Measurements from ENCODE around the gene NUMB.

NUMB gene

DNA sequence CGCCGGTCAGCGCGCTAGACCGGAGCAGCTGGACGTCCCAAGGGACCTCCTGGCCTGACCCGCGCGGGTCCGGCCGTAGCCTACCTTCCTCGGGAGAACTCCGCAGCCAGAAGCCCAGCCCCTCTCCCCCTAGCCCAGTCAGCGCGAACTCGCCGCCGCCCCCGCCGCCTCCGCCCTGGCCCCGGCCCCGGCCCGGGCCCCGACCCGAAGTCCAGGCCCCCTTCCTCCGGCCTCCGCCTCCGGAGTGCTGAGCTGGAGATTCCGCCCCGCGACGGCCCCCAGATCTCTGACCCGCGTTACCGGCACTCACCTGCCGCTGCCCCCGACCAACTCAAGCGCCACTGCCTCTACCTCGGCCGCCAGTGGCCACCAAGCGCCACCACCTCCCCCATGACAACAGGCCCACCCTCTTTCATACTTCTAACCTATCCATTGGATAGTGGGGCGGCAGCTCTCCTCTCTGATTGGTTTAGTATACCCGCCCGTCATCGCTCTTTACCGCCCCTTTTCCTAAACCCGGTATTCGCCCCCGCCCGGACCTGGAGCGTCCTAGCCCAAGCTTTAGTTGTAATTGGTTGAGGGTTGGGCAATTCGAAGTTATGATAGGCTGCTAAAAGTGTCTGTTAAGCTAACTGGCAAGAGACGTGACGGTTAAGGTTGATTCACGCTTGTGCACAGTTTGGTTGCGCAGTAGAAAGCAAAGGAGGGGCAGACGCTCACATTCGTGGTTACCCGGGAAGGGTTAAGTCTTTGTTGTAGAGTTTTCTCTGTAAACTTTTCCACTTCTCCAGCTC lies at the start of gene NUMB:
Gene NUMB, minus strand, starts transcription at position 364 of the 794 bp plus-strand sequence. CDS start 102,795 bp downstream, outside the sequence.
- peak within 1 kb of the TSS; percentile 67 for H3K9ac ChIP-seq (ENCODE audit: low read length)
- H3K9me3 ChIP-seq (ENCODE audit: low read length) = no peaks in the 10 kb centered on the region
- H3K4me1 ChIP-seq (ENCODE audit: insufficient read depth, low read length) = peaks cover 50% of the 10 kb centered on the region
- H3K27ac ChIP-seq (ENCODE audit: low read depth, low read length) = peak within 1 kb of the TSS; percentile 90
- no peaks in the 10 kb centered on the region for H3K36me3 ChIP-seq (ENCODE audit: insufficient read depth, low read length)
- H3K27me3 ChIP-seq (ENCODE audit: control insufficient read depth in 1 of 2, insufficient read depth in 2 of 2, low read length in 2 of 2) = no peaks in the 10 kb centered on the region
- peak within 1 kb of the TSS; percentile 87 to 94 for H3K4me3 ChIP-seq (ENCODE audit: low read depth in 1 of 2, low read length in 2 of 2)

DNA sequence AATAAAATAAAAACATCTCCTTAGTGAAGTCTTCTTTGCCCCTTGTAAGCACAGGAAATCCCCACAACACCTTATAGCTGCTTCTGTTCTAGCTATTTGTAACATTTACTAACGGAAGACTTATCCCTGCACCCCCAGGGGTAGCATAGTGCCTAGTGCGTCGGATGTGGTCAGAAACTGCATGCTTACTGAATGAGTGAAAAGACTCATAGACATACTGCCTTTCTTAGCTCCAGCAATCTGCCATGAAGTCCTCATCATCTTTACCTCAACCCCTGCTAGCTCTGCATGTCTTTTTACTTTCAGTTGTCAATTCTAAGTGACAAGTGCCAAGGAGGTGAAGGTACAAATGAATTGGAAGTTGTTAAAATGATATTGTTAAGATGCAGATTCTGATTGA lies 45.3 kb upstream of the NUMB start:
- H3K9ac ChIP-seq (ENCODE audit: low read length) = no peak overlapping the region
- no peak overlapping the region for H3K4me3 ChIP-seq (ENCODE audit: low read depth in 1 of 2, low read length in 2 of 2)
- no peaks in the 10 kb centered on the region for H3K4me1 ChIP-seq (ENCODE audit: insufficient read depth, low read length)
- H3K36me3 ChIP-seq (ENCODE audit: insufficient read depth, low read length) = no peaks in the 10 kb centered on the region
- no peaks in the 10 kb centered on the region for H3K27me3 ChIP-seq (ENCODE audit: control insufficient read depth in 1 of 2, insufficient read depth in 2 of 2, low read length in 2 of 2)
- H3K9me3 ChIP-seq (ENCODE audit: low read length) = no peaks in the 10 kb centered on the region
- no peak overlapping the region for H3K27ac ChIP-seq (ENCODE audit: low read depth, low read length)

DNA sequence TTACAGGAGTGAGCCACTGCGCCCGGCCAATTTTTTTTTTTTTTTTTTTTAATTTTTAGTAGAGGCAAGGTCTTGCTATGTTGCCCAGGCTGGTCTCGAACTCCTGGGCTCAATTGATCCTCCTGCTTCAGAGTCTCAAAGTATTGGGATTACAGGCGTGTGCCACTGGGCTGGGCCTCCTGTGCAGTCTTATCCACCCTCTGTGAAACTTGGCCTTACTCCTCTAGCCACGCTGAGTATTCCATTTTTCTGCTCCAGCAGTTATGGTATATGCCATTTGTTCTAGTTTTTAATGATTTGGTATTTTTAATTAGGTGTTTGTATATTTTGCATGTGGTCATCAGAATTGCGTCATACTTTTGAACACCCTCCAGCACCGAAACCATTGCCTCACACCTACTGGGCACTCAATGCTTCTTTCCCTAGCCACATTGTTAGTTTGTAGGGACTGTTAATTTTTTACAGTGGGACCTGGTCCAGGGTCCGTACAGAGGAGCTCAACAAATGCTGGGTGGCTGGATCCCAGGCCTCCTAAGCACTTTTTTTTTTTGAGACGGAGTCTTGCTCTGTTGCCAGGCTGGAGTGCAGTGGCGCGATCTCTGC lies 43.8 kb upstream of the NUMB start:
- Histone ChIP-seq H3K4me1 (ENCODE audit: insufficient read depth, low read length) (no peaks in the 10 kb centered on the region), H3K27me3 (ENCODE audit: control insufficient read depth in 1 of 2, insufficient read depth in 2 of 2, low read length in 2 of 2) (no peaks in the 10 kb centered on the region), H3K9me3 (ENCODE audit: low read length) (no peaks in the 10 kb centered on the region), H3K9ac (ENCODE audit: low read length) (no peak overlapping the region), H3K4me3 (ENCODE audit: low read depth in 1 of 2, low read length in 2 of 2) (no peak overlapping the region), H3K36me3 (ENCODE audit: insufficient read depth, low read length) (no peaks in the 10 kb centered on the region), H3K27ac (ENCODE audit: low read depth, low read length) (no peak overlapping the region)

DNA sequence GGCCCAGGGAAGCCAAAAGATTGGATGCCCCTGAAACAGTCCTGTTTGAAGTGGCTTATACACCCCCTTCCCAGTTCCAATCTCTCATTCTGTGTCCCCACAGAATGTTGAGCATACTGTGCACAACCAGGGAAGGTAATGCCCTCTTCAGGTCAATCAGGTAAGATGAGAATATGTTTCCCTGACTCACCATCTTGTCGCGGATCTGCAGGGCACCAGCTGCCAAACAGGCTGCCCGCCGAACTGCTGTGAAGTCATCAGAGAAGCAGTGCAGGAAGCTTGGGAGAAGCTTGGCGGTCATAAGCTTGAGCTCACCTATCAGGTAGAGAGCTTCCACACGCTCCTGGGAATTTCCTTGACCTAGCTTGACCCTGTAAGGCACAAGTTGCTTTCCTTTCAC lies 42.0 kb upstream of the NUMB start:
- Histone ChIP-seq H3K4me3 (ENCODE audit: low read depth in 1 of 2, low read length in 2 of 2) (no peak overlapping the region), H3K9me3 (ENCODE audit: low read length) (no peaks in the 10 kb centered on the region), H3K27ac (ENCODE audit: low read depth, low read length) (no peak overlapping the region), H3K9ac (ENCODE audit: low read length) (no peak overlapping the region), H3K36me3 (ENCODE audit: insufficient read depth, low read length) (no peaks in the 10 kb centered on the region), H3K27me3 (ENCODE audit: control insufficient read depth in 1 of 2, insufficient read depth in 2 of 2, low read length in 2 of 2) (no peaks in the 10 kb centered on the region), H3K4me1 (ENCODE audit: insufficient read depth, low read length) (no peaks in the 10 kb centered on the region)

DNA sequence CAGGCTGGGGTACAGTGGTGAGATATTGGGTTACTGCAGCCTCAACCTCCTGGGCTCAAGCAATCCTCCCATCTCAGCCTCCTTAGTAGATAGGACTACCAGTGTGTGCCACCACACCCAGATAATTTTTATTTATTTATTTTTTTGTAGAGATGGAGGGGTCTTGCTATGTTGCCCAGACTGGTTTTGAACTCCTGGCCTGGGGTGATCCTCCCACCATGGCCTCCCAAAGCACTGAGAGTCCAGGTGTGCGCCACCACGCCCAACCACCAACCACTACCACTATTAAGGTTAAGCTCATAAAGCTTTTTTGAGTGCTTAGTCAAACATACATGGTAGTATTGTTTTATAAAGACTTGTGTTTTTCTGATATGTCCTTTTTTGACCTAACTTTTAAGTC lies 36.2 kb upstream of the NUMB start:
- no peaks in the 10 kb centered on the region for H3K36me3 ChIP-seq (ENCODE audit: insufficient read depth, low read length)
- no peak overlapping the region for H3K9ac ChIP-seq (ENCODE audit: low read length)
- peaks cover 22% of the 10 kb centered on the region for H3K4me1 ChIP-seq (ENCODE audit: insufficient read depth, low read length)
- H3K4me3 ChIP-seq (ENCODE audit: low read depth in 1 of 2, low read length in 2 of 2) = no peak overlapping the region
- no peaks in the 10 kb centered on the region for H3K9me3 ChIP-seq (ENCODE audit: low read length)
- H3K27ac ChIP-seq (ENCODE audit: low read depth, low read length) = no peak overlapping the region
- no peaks in the 10 kb centered on the region for H3K27me3 ChIP-seq (ENCODE audit: control insufficient read depth in 1 of 2, insufficient read depth in 2 of 2, low read length in 2 of 2)

DNA sequence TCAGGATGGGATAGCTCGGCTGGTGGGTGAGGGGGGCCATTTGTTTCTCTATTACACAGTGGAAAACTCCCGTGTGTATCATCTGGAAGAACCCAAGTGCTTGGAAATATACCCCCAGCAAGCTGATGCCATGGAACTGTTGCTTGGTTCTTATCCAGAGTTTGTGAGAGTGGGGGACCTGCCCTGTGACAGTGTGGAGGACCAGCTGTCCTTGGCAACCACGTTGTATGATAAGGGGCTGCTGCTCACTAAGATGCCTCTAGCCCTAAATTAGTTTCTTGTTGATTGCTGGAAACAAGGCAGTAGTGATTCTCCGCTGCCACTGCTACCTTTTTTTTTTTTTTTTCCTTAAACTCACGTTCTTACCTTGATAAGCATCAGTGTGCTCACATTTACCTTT lies 34.3 kb upstream of the NUMB start:
- no peak overlapping the region for H3K9ac ChIP-seq (ENCODE audit: low read length)
- no peaks in the 10 kb centered on the region for H3K9me3 ChIP-seq (ENCODE audit: low read length)
- H3K27me3 ChIP-seq (ENCODE audit: control insufficient read depth in 1 of 2, insufficient read depth in 2 of 2, low read length in 2 of 2) = no peaks in the 10 kb centered on the region
- no peak overlapping the region for H3K27ac ChIP-seq (ENCODE audit: low read depth, low read length)
- no peak overlapping the region for H3K4me3 ChIP-seq (ENCODE audit: low read depth in 1 of 2, low read length in 2 of 2)
- no peaks in the 10 kb centered on the region for H3K36me3 ChIP-seq (ENCODE audit: insufficient read depth, low read length)
- H3K4me1 ChIP-seq (ENCODE audit: insufficient read depth, low read length) = peaks cover 22% of the 10 kb centered on the region

DNA sequence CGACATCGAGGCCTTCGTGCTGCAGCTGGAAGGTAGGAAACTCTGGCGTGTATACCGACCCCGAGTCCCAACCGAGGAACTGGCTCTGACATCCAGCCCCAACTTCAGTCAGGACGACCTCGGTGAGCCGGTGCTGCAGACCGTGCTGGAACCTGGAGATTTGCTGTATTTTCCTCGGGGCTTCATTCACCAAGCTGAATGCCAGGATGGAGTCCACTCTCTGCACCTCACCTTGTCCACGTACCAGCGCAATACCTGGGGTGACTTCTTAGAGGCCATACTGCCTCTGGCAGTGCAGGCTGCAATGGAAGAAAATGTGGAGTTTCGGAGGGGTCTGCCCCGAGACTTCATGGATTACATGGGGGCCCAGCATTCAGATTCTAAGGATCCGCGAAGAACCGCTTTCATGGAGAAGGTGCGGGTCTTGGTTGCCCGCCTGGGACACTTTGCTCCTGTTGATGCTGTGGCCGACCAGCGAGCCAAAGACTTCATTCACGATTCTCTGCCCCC lies 33.8 kb upstream of the NUMB start:
- Histone ChIP-seq H3K9ac (ENCODE audit: low read length) (no peak overlapping the region), H3K27ac (ENCODE audit: low read depth, low read length) (peak overlapping the region; percentile 82)

DNA sequence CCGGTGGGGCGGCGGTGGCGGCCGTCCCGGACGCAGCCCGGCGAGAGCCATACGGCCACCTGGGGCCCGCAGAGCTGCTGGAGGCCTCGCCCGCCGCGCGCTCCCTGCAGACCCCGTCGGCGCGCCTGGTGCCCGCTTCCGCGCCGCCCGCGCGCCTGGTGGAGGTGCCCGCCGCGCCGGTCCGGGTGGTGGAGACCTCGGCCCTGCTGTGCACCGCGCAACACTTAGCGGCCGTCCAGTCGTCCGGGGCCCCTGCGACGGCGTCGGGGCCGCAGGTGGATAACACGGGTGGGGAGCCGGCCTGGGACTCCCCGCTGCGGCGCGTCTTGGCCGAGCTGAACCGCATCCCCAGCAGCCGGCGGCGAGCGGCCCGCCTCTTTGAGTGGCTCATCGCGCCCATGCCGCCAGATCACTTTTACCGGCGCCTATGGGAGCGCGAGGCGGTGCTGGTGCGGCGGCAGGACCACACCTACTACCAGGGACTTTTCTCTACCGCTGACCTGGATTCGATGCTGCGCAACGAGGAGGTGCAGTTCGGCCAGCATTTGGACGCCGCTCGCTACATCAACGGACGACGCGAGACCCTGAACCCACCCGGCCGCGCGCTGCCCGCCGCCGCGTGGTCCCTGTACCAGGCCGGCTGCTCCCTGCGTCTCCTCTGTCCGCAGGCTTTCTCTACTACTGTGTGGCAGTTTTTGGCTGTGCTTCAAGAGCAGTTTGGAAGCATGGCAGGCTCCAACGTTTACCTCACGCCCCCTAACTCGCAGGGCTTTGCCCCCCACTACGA lies 33.1 kb upstream of the NUMB start:
- Histone ChIP-seq H3K27me3 (ENCODE audit: control insufficient read depth in 1 of 2, insufficient read depth in 2 of 2, low read length in 2 of 2) (no peaks in the 10 kb centered on the region), H3K4me3 (ENCODE audit: low read depth in 1 of 2, low read length in 2 of 2) (peak overlapping the region; percentile 50 to 68), H3K36me3 (ENCODE audit: insufficient read depth, low read length) (no peaks in the 10 kb centered on the region), H3K4me1 (ENCODE audit: insufficient read depth, low read length) (peaks cover 22% of the 10 kb centered on the region), H3K27ac (ENCODE audit: low read depth, low read length) (peak overlapping the region; percentile 82), H3K9me3 (ENCODE audit: low read length) (no peaks in the 10 kb centered on the region), H3K9ac (ENCODE audit: low read length) (peak overlapping the region; percentile 33)

More for the DNA sequence above, 33.8 kb upstream of the NUMB start:
- peak overlapping the region; percentile 50 to 68 for H3K4me3 ChIP-seq (ENCODE audit: low read depth in 1 of 2, low read length in 2 of 2)
- H3K9me3 ChIP-seq (ENCODE audit: low read length) = no peaks in the 10 kb centered on the region
- no peaks in the 10 kb centered on the region for H3K36me3 ChIP-seq (ENCODE audit: insufficient read depth, low read length)
- no peaks in the 10 kb centered on the region for H3K27me3 ChIP-seq (ENCODE audit: control insufficient read depth in 1 of 2, insufficient read depth in 2 of 2, low read length in 2 of 2)
- peaks cover 22% of the 10 kb centered on the region for H3K4me1 ChIP-seq (ENCODE audit: insufficient read depth, low read length)

DNA sequence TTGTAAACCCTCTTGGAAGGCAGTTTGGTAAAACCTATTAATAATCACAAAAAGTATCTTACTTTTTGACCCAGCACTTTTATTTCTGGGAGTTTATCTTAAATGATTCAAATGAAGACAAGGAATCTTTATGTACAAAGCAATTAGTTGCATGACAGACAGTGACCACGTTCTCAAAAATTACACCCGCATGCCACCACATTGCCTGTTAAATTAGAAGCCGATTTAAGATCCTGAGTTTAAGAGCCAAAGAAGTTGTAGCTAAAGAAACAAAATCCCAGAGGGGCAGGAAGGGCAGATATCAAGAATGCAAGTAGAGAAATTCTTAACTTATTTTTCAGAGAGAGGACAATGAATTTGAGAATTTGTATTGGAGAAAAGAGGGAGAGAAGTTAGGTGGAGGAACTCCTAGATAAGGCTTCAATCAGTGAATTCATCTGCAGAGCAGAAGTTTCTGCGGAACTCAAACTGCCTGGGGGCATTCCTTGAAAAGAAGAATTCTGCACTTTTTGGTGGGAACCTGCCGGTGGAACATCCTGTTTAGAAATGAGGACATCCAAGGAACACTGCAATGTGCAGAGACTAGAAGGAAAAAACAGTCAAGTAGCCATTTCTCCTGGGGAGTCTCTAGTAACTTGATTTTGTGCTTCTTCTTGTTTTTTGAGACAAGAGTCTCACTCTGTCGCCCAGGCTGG lies 31.3 kb upstream of the NUMB start:
- H3K27me3 ChIP-seq (ENCODE audit: control insufficient read depth in 1 of 2, insufficient read depth in 2 of 2, low read length in 2 of 2) = no peaks in the 10 kb centered on the region
- H3K4me3 ChIP-seq (ENCODE audit: low read depth in 1 of 2, low read length in 2 of 2) = no peak overlapping the region
- no peak overlapping the region for H3K27ac ChIP-seq (ENCODE audit: low read depth, low read length)
- H3K9ac ChIP-seq (ENCODE audit: low read length) = no peak overlapping the region
- no peaks in the 10 kb centered on the region for H3K36me3 ChIP-seq (ENCODE audit: insufficient read depth, low read length)
- H3K9me3 ChIP-seq (ENCODE audit: low read length) = no peaks in the 10 kb centered on the region
- H3K4me1 ChIP-seq (ENCODE audit: insufficient read depth, low read length) = peaks cover 22% of the 10 kb centered on the region

DNA sequence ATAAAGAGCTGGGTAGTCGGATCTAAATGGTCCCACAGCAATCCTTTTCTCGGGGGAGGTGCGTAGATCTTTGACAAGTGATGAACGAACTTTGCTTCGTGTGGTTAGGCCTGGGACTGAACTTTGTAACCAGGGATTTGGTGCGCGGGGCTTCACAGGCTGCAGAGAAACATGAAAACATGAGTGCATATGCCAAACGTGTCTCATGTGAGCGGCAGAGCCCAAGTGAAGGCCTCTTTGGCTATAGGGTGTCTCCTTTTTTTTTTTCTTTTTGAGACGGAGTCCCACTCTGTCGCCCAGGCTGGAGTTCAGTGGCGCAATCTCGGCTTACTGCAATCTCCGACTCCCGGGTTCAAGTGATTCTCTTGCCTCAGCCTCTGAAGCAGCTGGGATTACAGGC lies 20.3 kb upstream of the NUMB start:
- Histone ChIP-seq H3K36me3 (ENCODE audit: insufficient read depth, low read length) (no peaks in the 10 kb centered on the region), H3K4me3 (ENCODE audit: low read depth in 1 of 2, low read length in 2 of 2) (no peak overlapping the region), H3K9ac (ENCODE audit: low read length) (no peak overlapping the region), H3K27me3 (ENCODE audit: control insufficient read depth in 1 of 2, insufficient read depth in 2 of 2, low read length in 2 of 2) (no peaks in the 10 kb centered on the region), H3K4me1 (ENCODE audit: insufficient read depth, low read length) (no peaks in the 10 kb centered on the region), H3K9me3 (ENCODE audit: low read length) (no peaks in the 10 kb centered on the region), H3K27ac (ENCODE audit: low read depth, low read length) (no peak overlapping the region)
